IPS-18a (cell line): ENCODE results near the gene ATG7.
A peak's percentile ranks its signal among the peaks of the same experiment; 100 is the strongest.

ENCODE experiments used
- H3K27ac ChIP-seq: one replicate; pipeline ENCODE4 v1.5.1; 2013; ENCODE audit warnings: low read length
- H3K27me3 ChIP-seq: one replicate; pipeline ENCODE4 v1.6.1; 2013; ENCODE audit warnings: mild to moderate bottlenecking, low read length; ENCODE audit not compliant: control insufficient read depth, insufficient read depth
- H3K36me3 ChIP-seq: one replicate; pipeline ENCODE4 v1.6.1; 2013; ENCODE audit warnings: low read depth, low read length; ENCODE audit not compliant: control insufficient read depth
- H3K4me1 ChIP-seq: one replicate; pipeline ENCODE4 v1.6.1; 2013; ENCODE audit warnings: low read depth, low read length; ENCODE audit not compliant: control insufficient read depth
- H3K4me3 ChIP-seq: one replicate; pipeline ENCODE4 v1.5.1; 2013; ENCODE audit warnings: low read length
- H3K9ac ChIP-seq: one replicate; pipeline ENCODE4 v1.6.1; 2013; ENCODE audit warnings: mild to moderate bottlenecking, low read length, moderate library complexity
- H3K9me3 ChIP-seq: one replicate; pipeline ENCODE4 v1.6.1; 2013; ENCODE audit warnings: low read depth, low read length; ENCODE audit not compliant: control insufficient read depth

Gene ATG7, protein sequence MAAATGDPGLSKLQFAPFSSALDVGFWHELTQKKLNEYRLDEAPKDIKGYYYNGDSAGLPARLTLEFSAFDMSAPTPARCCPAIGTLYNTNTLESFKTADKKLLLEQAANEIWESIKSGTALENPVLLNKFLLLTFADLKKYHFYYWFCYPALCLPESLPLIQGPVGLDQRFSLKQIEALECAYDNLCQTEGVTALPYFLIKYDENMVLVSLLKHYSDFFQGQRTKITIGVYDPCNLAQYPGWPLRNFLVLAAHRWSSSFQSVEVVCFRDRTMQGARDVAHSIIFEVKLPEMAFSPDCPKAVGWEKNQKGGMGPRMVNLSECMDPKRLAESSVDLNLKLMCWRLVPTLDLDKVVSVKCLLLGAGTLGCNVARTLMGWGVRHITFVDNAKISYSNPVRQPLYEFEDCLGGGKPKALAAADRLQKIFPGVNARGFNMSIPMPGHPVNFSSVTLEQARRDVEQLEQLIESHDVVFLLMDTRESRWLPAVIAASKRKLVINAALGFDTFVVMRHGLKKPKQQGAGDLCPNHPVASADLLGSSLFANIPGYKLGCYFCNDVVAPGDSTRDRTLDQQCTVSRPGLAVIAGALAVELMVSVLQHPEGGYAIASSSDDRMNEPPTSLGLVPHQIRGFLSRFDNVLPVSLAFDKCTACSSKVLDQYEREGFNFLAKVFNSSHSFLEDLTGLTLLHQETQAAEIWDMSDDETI

DNA sequence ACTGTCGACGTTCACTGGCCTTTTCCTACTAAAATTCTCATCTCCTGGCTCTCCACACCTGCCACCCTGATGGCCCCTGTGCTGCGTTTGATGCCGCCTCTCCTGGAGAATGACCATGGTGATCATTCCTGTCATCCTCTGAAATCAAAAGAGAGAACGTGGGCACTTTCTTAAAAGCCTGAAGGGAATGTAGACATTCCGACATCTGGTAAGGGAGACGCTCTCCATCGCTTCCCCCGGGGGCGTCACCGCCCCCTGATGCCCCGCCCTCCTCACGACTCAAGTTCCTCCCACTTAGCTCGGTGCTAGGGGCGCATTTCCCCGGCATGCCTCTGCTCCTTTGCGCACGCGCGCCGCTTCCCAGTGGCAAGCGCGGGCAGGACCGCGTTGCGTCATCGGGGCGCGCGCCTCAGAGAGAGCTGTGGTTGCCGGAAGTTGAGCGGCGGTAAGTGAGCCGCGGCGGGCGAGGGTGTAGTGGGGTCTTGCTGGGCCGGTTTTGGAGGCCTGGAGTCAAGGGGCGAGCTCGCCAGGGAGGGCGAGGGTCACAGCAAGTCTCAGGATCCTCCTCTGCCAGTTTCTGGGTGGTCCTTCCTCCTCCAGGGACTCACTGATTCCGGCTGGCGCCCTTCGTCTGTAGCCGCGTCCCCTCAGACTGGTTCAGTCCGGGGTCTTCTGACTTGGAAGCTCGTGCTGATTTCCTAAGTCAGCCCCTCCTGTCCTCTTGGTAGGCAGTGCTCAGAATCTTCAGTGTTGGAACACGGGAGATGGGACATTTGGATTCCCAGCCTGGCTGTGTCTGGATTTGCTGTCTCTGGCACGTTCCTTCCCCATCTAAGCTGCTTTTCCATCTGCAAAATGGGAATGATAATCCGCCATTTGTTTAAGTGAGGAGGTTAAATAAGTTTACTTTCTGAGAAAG is at the start of gene ATG7:
Gene ATG7 (plus strand): TSS at position 412 of the 919 bp plus-strand sequence. CDS start 26,299 bp downstream, outside the sequence.
- peak within 1 kb of the TSS; percentile 83 for H3K9ac ChIP-seq
- no peaks in the 10 kb centered on the region for H3K27me3 ChIP-seq
- no peaks in the 10 kb centered on the region for H3K9me3 ChIP-seq
- H3K27ac ChIP-seq = peak within 1 kb of the TSS; percentile 75
- peak within 1 kb of the TSS; percentile 94 for H3K4me3 ChIP-seq
- H3K4me1 ChIP-seq = peaks cover 9% of the 10 kb centered on the region
- H3K36me3 ChIP-seq = no peaks in the 10 kb centered on the region

DNA sequence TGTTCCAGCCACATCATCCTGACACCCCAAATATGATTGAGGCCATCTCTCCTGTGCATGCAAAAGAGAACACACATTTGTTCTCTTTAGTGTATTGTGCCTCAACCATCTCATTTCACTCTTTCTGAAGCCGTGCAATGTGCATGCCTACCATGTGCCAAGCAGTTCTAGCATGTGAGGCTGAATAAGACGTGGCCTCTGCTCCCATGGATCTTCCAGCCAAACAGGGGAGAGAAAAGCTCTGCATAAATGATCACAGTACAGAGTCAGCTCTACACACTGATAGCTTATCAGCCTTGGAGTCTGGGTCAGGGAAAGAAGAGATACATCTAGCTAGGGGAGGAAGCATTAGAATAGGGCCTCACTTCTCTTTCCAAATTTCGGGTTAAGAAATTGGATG is 48.2 kb upstream of the ATG7 start:
- Histone ChIP-seq H3K27ac (no peak overlapping the region), H3K4me3 (no peak overlapping the region), H3K9me3 (no peaks in the 10 kb centered on the region), H3K36me3 (no peaks in the 10 kb centered on the region), H3K27me3 (no peaks in the 10 kb centered on the region), H3K9ac (no peak overlapping the region), H3K4me1 (no peaks in the 10 kb centered on the region)

DNA sequence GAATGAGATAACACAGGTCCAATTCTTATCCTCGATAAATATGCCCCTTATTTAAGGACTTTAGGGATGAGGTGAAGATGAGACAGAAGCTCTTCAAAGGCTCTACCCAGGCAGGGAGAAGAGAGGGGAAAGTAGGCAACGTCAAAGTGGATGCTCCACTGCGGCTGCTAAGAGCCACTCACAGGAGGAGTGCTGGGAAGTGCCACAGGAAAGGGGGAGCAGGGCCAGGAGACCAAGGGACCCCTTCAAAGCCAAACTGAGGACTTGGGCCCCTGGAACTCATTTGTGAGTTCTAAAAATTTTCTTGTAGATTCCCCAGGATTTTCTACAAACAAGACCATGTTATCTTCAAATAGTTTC is 47.3 kb upstream of the ATG7 start:
- no peaks in the 10 kb centered on the region for H3K4me1 ChIP-seq
- no peak overlapping the region for H3K9ac ChIP-seq
- H3K27me3 ChIP-seq = no peaks in the 10 kb centered on the region
- H3K27ac ChIP-seq = no peak overlapping the region
- no peaks in the 10 kb centered on the region for H3K9me3 ChIP-seq
- H3K4me3 ChIP-seq = no peak overlapping the region
- H3K36me3 ChIP-seq = no peaks in the 10 kb centered on the region

DNA sequence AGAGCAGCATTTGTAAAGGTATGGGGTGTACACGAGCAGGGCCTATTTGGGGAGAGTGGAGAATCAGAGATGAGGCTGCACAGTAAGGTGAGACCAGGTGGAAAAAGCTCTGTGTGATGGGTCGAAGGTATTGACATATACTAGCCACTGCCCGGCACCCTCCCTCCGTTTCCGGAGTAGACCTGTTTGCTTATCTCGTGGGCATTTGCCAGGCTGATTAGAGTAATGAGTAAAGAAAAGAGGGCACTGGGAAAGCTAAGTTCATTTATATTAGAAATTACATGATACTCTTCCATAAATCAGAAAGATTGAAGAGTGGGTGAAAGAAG is 46.2 kb upstream of the ATG7 start:
- Histone ChIP-seq H3K36me3 (no peaks in the 10 kb centered on the region), H3K9me3 (no peaks in the 10 kb centered on the region), H3K4me1 (no peaks in the 10 kb centered on the region), H3K27me3 (no peaks in the 10 kb centered on the region), H3K27ac (no peak overlapping the region), H3K9ac (no peak overlapping the region), H3K4me3 (no peak overlapping the region)

DNA sequence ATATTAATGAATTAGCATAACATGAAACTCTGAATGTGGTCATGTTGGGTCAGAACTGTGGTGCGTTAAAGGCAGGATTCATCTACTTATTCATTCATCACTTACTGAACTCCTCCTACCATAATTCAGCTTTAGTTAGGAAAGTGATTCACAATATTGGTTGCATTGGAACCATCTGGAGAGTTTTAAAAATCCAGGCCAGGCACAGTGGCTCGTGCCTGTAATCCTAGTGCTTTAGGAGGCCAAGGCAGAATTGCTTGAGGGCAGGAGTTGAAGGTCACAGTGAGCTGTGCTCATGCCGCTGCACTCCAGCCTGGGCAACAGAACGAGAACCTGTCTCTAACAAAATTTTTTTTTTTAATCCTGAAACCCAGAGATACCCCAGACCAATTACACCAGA is 44.2 kb upstream of the ATG7 start:
- no peak overlapping the region for H3K27ac ChIP-seq
- no peaks in the 10 kb centered on the region for H3K4me1 ChIP-seq
- H3K27me3 ChIP-seq = no peaks in the 10 kb centered on the region
- H3K4me3 ChIP-seq = no peak overlapping the region
- H3K9me3 ChIP-seq = no peaks in the 10 kb centered on the region
- H3K36me3 ChIP-seq = no peaks in the 10 kb centered on the region
- no peak overlapping the region for H3K9ac ChIP-seq

DNA sequence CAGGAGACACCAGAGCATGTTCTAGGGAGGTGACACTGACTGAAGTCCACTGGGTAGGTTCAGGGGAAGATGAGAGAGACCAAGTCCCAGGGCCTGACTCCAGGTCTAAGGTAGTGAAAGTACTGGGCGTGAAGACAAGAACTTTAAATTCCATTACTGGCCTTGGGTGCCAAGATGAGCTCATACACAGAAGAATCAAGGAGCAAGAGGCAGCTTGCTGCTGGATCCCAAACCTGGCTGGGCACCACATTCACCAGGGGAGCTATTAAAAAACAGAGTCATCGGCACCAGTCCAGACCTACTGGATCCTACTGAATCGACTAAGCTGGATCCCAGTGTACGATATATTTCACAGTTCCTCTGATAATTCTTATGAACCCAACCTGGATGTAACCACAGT is 42.1 kb upstream of the ATG7 start:
- no peaks in the 10 kb centered on the region for H3K36me3 ChIP-seq
- H3K9ac ChIP-seq = no peak overlapping the region
- H3K27me3 ChIP-seq = no peaks in the 10 kb centered on the region
- H3K4me1 ChIP-seq = no peaks in the 10 kb centered on the region
- H3K4me3 ChIP-seq = no peak overlapping the region
- H3K27ac ChIP-seq = no peak overlapping the region
- no peaks in the 10 kb centered on the region for H3K9me3 ChIP-seq

DNA sequence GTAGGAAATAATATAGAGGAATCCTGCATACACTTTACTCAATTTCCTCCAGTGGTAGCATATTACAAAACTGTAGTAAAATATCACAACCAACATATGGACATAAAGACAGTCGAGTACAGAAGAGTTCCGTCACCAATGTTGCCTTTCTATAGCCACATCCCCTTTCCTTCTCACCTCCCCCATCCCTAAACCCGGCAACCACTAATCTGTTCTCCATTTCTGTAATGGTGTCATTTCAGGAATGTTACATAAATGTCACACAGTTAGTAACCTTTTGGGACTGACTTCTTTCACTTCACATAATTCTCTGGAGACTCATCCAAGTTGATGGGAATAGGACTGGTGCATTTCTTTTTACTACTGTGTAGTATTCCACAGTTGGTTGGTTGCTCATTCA is 41.4 kb upstream of the ATG7 start:
- Histone ChIP-seq H3K36me3 (no peaks in the 10 kb centered on the region), H3K27me3 (no peaks in the 10 kb centered on the region), H3K9me3 (no peaks in the 10 kb centered on the region), H3K9ac (no peak overlapping the region), H3K4me1 (no peaks in the 10 kb centered on the region), H3K4me3 (no peak overlapping the region), H3K27ac (no peak overlapping the region)

DNA sequence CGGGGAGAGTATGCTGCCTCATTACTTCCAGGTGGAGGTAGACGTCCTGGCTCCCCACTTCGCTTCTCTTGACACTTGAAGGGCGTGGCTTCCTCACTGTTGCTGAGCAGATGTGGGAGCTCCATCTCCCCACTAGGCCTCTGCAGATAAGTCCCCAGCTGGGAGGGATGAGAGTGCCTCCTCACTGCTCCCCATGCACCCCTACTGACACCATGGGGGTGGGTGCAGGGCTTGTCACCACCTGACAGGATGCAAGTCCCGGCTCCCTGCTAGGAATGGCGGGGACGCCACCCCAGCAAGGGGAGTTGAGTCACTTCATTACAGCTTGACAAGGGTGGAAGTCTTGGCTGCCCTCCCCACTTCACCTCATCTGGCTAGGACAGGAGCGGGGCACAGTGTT is 36.8 kb upstream of the ATG7 start:
- no peaks in the 10 kb centered on the region for H3K36me3 ChIP-seq
- no peaks in the 10 kb centered on the region for H3K27me3 ChIP-seq
- H3K4me1 ChIP-seq = no peaks in the 10 kb centered on the region
- no peak overlapping the region for H3K27ac ChIP-seq
- H3K9me3 ChIP-seq = no peaks in the 10 kb centered on the region
- no peak overlapping the region for H3K4me3 ChIP-seq
- no peak overlapping the region for H3K9ac ChIP-seq

DNA sequence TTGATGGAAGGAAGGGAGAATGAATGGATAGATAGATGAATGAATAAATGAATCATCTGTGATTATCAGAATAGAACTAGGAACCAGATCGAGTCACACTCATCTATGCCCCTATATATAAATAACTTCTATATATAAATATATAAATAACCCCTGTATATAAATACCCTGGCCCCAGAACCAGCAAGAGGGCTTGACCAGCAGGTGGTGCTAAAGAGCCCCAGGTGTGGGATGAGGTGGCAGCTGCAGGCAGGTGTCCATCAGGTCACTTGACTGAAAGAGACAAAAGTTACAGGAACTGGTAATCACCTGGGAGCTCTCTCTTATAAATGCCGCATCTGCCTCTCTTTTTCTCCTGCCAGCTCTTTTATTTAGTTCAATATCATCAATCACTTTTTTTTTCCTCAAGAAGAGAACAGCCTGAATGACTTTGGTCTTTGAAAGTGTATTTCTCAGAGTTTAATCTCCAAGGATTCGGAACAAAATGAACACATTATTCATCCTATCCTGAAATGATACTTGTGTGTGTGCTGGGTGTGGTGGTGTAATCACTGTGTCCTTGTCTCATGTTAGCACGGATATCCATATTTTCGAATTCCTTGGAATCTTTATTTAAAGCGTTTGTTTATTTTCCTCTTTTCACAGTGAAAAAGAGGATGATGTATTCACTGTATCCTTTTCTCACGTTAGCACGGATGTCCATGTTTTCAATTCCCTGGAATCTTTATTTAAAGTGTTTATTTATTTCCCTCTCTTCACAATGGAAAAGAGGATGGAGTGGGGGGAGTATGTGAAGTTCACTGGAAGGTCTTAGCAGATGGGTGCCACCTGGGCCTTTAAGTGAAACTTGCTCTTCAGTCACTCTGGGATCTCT is 35.4 kb upstream of the ATG7 start:
- Histone ChIP-seq H3K9me3 (no peaks in the 10 kb centered on the region), H3K36me3 (no peaks in the 10 kb centered on the region), H3K4me1 (no peaks in the 10 kb centered on the region), H3K9ac (no peak overlapping the region), H3K27me3 (no peaks in the 10 kb centered on the region), H3K4me3 (no peak overlapping the region), H3K27ac (no peak overlapping the region)

DNA sequence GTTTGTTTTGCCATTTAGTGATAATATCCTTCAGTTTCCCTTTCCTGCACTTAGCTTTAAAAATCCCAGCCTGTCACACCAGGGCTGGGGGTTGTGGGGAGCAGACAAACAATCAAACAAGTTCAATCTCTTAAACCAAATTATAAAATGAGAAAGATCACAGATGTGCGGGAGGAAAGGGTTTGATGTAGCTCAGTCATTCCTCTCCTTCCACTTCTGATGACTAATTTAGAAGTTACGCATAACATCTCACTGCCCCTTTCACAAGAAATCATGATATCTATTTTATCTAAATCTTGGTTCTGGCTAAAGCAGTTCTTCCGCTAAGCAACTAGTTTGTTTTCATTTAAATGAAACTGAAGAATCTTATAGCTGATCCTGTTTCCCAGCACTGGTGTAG is 34.1 kb upstream of the ATG7 start:
- Histone ChIP-seq H3K27ac (no peak overlapping the region), H3K4me3 (no peak overlapping the region), H3K9ac (no peak overlapping the region), H3K4me1 (no peaks in the 10 kb centered on the region), H3K36me3 (no peaks in the 10 kb centered on the region), H3K27me3 (no peaks in the 10 kb centered on the region), H3K9me3 (no peaks in the 10 kb centered on the region)

DNA sequence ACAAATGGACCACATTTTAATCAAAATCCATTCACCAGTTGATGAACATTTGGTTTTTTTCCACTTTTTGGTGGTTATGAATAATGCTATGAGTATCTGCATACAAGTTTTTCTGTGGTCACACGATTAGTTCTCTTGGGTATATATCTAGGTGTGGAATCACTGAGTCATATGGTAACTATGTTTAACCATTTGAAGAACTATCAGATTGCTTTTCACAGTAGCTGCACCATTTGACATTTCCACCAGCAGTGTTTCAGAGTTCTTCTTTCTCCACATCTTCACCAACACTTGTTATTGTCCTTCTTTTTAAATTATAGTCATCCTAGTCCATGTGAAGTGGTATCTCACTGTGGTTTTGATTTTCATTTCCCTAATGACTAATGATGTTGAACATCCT is 33.3 kb upstream of the ATG7 start:
- H3K9ac ChIP-seq = no peak overlapping the region

More for the DNA sequence above, 33.3 kb upstream of the ATG7 start:
- H3K4me3 ChIP-seq = no peak overlapping the region
- H3K27ac ChIP-seq = no peak overlapping the region
- no peaks in the 10 kb centered on the region for H3K4me1 ChIP-seq
- no peaks in the 10 kb centered on the region for H3K36me3 ChIP-seq
- no peaks in the 10 kb centered on the region for H3K9me3 ChIP-seq
- no peaks in the 10 kb centered on the region for H3K27me3 ChIP-seq
